ENCODE measurements around the gene SLC7A5.

- TF ChIP-seq ZNF518A (tag by site-specific recombination; conservative IDR thresholded peaks at IDR 0.05; ENCODE audit: low read depth) = no peak
- TF ChIP-seq CTCF (tag by site-specific recombination; IDR thresholded peaks at IDR 0.05) = no peak
- TF ChIP-seq ZBTB21 (tag by site-specific recombination; IDR thresholded peaks at IDR 0.05) = no peak
- TF ChIP-seq ZEB2 (tag by site-specific recombination; IDR thresholded peaks at IDR 0.05) = no peak
- TF ChIP-seq ZNF302 (tag by site-specific recombination; IDR thresholded peaks at IDR 0.05; ENCODE audit: low read depth) = no peak
These were observed 37.7 kb downstream of the SLC7A5 start for GRCh38 chr16:87831421-87832136.
